Loucy (cell line): ENCODE data around the gene RAPGEF5.

ENCODE experiments used
- CTCF ChIP-seq: fragments of 200-600 bp; sonication (generic); conservative IDR thresholded peaks from 2 replicates; pipeline ENCODE4 v1.5.1; 2014; ENCODE audit warnings: mild to moderate bottlenecking, antibody characterized with exemption, low read length
- EZH2phosphoT487 ChIP-seq: fragments of 200-600 bp; IDR thresholded peaks from 2 replicates; pipeline ENCODE4 v1.6.1; 2018; ENCODE audit warnings: antibody characterized with exemption, mild to moderate bottlenecking, moderate library complexity, borderline replicate concordance

DNA sequence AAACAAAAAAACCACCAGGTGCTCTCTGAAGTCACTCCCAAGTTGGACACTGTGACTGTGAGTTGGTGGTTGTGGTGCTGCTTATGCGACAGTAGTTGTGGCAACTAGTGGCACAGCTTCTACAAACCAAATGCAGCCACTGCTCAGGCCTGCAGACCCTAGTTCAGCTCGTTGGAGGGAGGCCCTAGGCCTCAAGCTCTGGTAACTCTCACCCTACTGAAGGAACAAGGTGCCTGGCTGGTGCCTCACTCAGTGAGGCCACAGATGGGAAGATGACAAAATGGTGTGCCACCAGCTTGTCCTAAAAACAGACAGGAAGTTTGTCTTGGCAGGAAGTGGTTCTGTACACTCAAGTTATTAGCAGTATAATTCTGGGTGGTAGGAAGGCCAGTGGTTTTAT lies 45.3 kb upstream of the RAPGEF5 start:
- TF ChIP-seq CTCF (no peak), EZH2phosphoT487 (no peak)
